ENCODE results near the gene GAMT. TPM values are rescaled to one million over a fixed set of nuclear protein-coding genes. Genes with fewer than 3 reads are reported as not detected.

GAMT gene
- total RNA-seq, 2 experiments from 2014 or later: 36.5 to 37.6 TPM

- no peaks in the 10 kb centered on the region for H3K9me3 Mint-ChIP-seq
- peaks cover 2% of the 10 kb centered on the region for H3K36me3 Mint-ChIP-seq
- no peak for DNase-seq
- no peak overlapping the region for H3K27ac Mint-ChIP-seq
- H3K4me1 Mint-ChIP-seq: peaks cover 12% of the 10 kb centered on the region
- H3K27me3 Mint-ChIP-seq: peaks cover 12% of the 10 kb centered on the region
- peak overlapping the region; percentile 60 for H3K4me3 Mint-ChIP-seq
Observed at GRCh38 chr19:1401889-1402217, 511 bp upstream of the GAMT start.

- Mint-ChIP-seq H3K36me3 (peaks cover 2% of the 10 kb centered on the region), H3K4me3 (peak overlapping the region; percentile 73), H3K27ac (no peak overlapping the region), H3K4me1 (peaks cover 10% of the 10 kb centered on the region), H3K27me3 (peaks cover 12% of the 10 kb centered on the region), H3K9me3 (no peaks in the 10 kb centered on the region)
- no peak for DNase-seq
Observed at GRCh38 chr19:1400281-1401137, 833 bp downstream of the GAMT start.

GRCh38 chr19:1399745-1400144, 1.6 kb downstream of the GAMT start:
- Mint-ChIP-seq H3K36me3 (peaks cover 2% of the 10 kb centered on the region), H3K4me3 (no peak overlapping the region), H3K9me3 (no peaks in the 10 kb centered on the region), H3K27me3 (peaks cover 12% of the 10 kb centered on the region), H3K27ac (no peak overlapping the region), H3K4me1 (peaks cover 10% of the 10 kb centered on the region)
- no peak for DNase-seq

- Mint-ChIP-seq H3K27ac (no peak overlapping the region), H3K4me3 (peak overlapping the region; percentile 22), H3K4me1 (peaks cover 10% of the 10 kb centered on the region), H3K36me3 (peaks cover 5% of the 10 kb centered on the region), H3K27me3 (peaks cover 12% of the 10 kb centered on the region), H3K9me3 (no peaks in the 10 kb centered on the region)
- no peak for DNase-seq
Observed at GRCh38 chr19:1399079-1399478, 2.3 kb downstream of the GAMT start.

- H3K27me3 Mint-ChIP-seq: peaks cover 6% of the 10 kb centered on the region
- no peak overlapping the region for H3K27ac Mint-ChIP-seq
- DNase-seq: no peak
- peaks cover 6% of the 10 kb centered on the region for H3K36me3 Mint-ChIP-seq
- peaks cover 10% of the 10 kb centered on the region for H3K4me1 Mint-ChIP-seq
- H3K4me3 Mint-ChIP-seq: no peak overlapping the region
- no peaks in the 10 kb centered on the region for H3K9me3 Mint-ChIP-seq
Observed at GRCh38 chr19:1397838-1398237, 3.5 kb downstream of the GAMT start.

GRCh38 chr19:1396768-1397679, 4.3 kb downstream of the GAMT start:
- Mint-ChIP-seq H3K27me3 (no peaks in the 10 kb centered on the region), H3K9me3 (no peaks in the 10 kb centered on the region), H3K4me1 (peaks cover 5% of the 10 kb centered on the region), H3K36me3 (peaks cover 6% of the 10 kb centered on the region), H3K4me3 (no peak overlapping the region), H3K27ac (no peak overlapping the region)
- DNase-seq: no peak

- Mint-ChIP-seq H3K9me3 (no peaks in the 10 kb centered on the region), H3K27ac (no peak overlapping the region), H3K4me1 (peaks cover 5% of the 10 kb centered on the region), H3K4me3 (no peak overlapping the region), H3K27me3 (no peaks in the 10 kb centered on the region), H3K36me3 (peaks cover 7% of the 10 kb centered on the region)
- DNase-seq: no peak
Observed at GRCh38 chr19:1396019-1396767, 5.1 kb downstream of the GAMT start.

- Mint-ChIP-seq H3K4me3 (no peak overlapping the region), H3K27ac (no peak overlapping the region), H3K36me3 (peaks cover 8% of the 10 kb centered on the region), H3K27me3 (no peaks in the 10 kb centered on the region), H3K4me1 (peaks cover 3% of the 10 kb centered on the region), H3K9me3 (no peaks in the 10 kb centered on the region)
- no peak for DNase-seq
Observed at GRCh38 chr19:1395194-1396018, 5.9 kb downstream of the GAMT start.

- peaks cover 11% of the 10 kb centered on the region for H3K36me3 Mint-ChIP-seq
- no peak overlapping the region for H3K4me3 Mint-ChIP-seq
- no peaks in the 10 kb centered on the region for H3K9me3 Mint-ChIP-seq
- H3K27ac Mint-ChIP-seq: no peak overlapping the region
- no peaks in the 10 kb centered on the region for H3K27me3 Mint-ChIP-seq
- H3K4me1 Mint-ChIP-seq: peaks cover 3% of the 10 kb centered on the region
- no peak for DNase-seq
Observed at GRCh38 chr19:1394252-1395193, 6.8 kb downstream of the GAMT start.

GRCh38 chr19:1393841-1394240, 7.5 kb downstream of the GAMT start:
- no peaks in the 10 kb centered on the region for H3K27me3 Mint-ChIP-seq
- no peaks in the 10 kb centered on the region for H3K9me3 Mint-ChIP-seq
- peaks cover 16% of the 10 kb centered on the region for H3K36me3 Mint-ChIP-seq
- H3K4me3 Mint-ChIP-seq: no peak overlapping the region
- H3K4me1 Mint-ChIP-seq: peaks cover 3% of the 10 kb centered on the region
- no peak for DNase-seq
- no peak overlapping the region for H3K27ac Mint-ChIP-seq

- Mint-ChIP-seq H3K4me1 (peaks cover 3% of the 10 kb centered on the region), H3K9me3 (no peaks in the 10 kb centered on the region), H3K36me3 (peaks cover 18% of the 10 kb centered on the region), H3K27me3 (no peaks in the 10 kb centered on the region), H3K4me3 (no peak overlapping the region), H3K27ac (no peak overlapping the region)
- no peak for DNase-seq
Observed at GRCh38 chr19:1392939-1393530, 8.3 kb downstream of the GAMT start.

GRCh38 chr19:1392407-1392806, 8.9 kb downstream of the GAMT start:
- H3K9me3 Mint-ChIP-seq: no peaks in the 10 kb centered on the region

GRCh38 chr19:1390890-1391423, 10.4 kb downstream of the GAMT start:
- no peaks in the 10 kb centered on the region for H3K9me3 Mint-ChIP-seq
- H3K27ac Mint-ChIP-seq: no peak overlapping the region
- no peak overlapping the region for H3K4me3 Mint-ChIP-seq
- H3K36me3 Mint-ChIP-seq: peaks cover 18% of the 10 kb centered on the region
- no peaks in the 10 kb centered on the region for H3K4me1 Mint-ChIP-seq
- DNase-seq: no peak
- H3K27me3 Mint-ChIP-seq: no peaks in the 10 kb centered on the region

More at GRCh38 chr19:1392407-1392806, 8.9 kb downstream of the GAMT start:
- no peak for DNase-seq
- Mint-ChIP-seq H3K27me3 (no peaks in the 10 kb centered on the region), H3K4me3 (no peak overlapping the region), H3K27ac (no peak overlapping the region), H3K4me1 (peaks cover 3% of the 10 kb centered on the region), H3K36me3 (peaks cover 18% of the 10 kb centered on the region)

Measured in activated naive CD8-positive, alpha-beta T cell treated with anti-CD3 and anti-CD28 coated beads for 36 hours (primary cell).